Natural killer cell (primary cell): Measurements from ENCODE around the gene AATF. TPM values are rescaled to one million over a fixed set of nuclear protein-coding genes. Genes with fewer than 3 reads are reported as not detected.

ENCODE experiments used
- ATAC-seq, 3 donors: fragments of 150-1000 bp in 2 of 3; fragments of 200-7000 bp in 1 of 3; cut with Tn5 transposase; 1 replicate in 1 of 3; 2 replicates in 2 of 3; pipeline ENCODE4 v1.10.0; 2021; ENCODE audit warnings: mild to moderate bottlenecking in 2 of 3, moderate library complexity in 2 of 3
- DNase-seq, 2 donors: peaks; one replicate each; pipeline versions ENCODE4 v3.0.0 to v3.0.0-alpha.2; 2013 to 2021; ENCODE audit warnings: mixed read lengths in 1 of 2
- H3K27ac ChIP-seq: one replicate; pipeline ENCODE4 v1.5.1; 2013; ENCODE audit warnings: mild to moderate bottlenecking, low read length
- H3K27me3 ChIP-seq: one replicate; pipeline ENCODE4 v1.6.1; 2013; ENCODE audit warnings: low read length; ENCODE audit not compliant: control insufficient read depth, insufficient read depth
- H3K36me3 ChIP-seq: one replicate; pipeline ENCODE4 v1.6.1; 2013; ENCODE audit warnings: low read length; ENCODE audit not compliant: control insufficient read depth, insufficient read depth
- H3K4me1 ChIP-seq: one replicate; pipeline ENCODE4 v1.6.1; 2013; ENCODE audit warnings: low read length; ENCODE audit not compliant: control insufficient read depth, insufficient read depth
- H3K4me3 ChIP-seq: one replicate; pipeline ENCODE4 v1.5.1; 2013; ENCODE audit warnings: low read length
- H3K9me3 ChIP-seq: one replicate; pipeline ENCODE4 v1.6.1; 2013; ENCODE audit warnings: low read length; ENCODE audit not compliant: control insufficient read depth, insufficient read depth
- H3K27ac Mint-ChIP-seq, 2 donors: one replicate each; pipeline ENCODE4 v1.8.0; 2022; ENCODE audit warnings: mild to moderate bottlenecking in 2 of 2, mixed read lengths in 2 of 2, moderate library complexity in 1 of 2
- H3K27me3 Mint-ChIP-seq, 2 donors: one replicate each; pipeline ENCODE4 v1.8.0; 2022; ENCODE audit warnings: low read depth in 2 of 2, mixed read lengths in 2 of 2
- H3K36me3 Mint-ChIP-seq: one replicate; pipeline ENCODE4 v1.8.0; 2022; ENCODE audit warnings: mixed read lengths
- H3K4me1 Mint-ChIP-seq, 2 donors: one replicate each; pipeline ENCODE4 v1.8.0; 2022; ENCODE audit warnings: mixed read lengths in 2 of 2
- H3K4me3 Mint-ChIP-seq: one replicate; pipeline ENCODE4 v1.8.0; 2022; ENCODE audit warnings: mild to moderate bottlenecking, moderate library complexity, mixed read lengths
- H3K9me3 Mint-ChIP-seq, 2 donors: one replicate each; pipeline ENCODE4 v1.8.0; 2022; ENCODE audit warnings: mixed read lengths in 2 of 2
- CTCF ChIP-seq: fragments of 200-600 bp; IDR thresholded peaks from one replicate; pipeline ENCODE4 v1.8.0; 2022; ENCODE audit warnings: antibody characterized with exemption
- WGBS: methylation state at CpG from one replicate; pipeline ENCODE4 v1.1.7; 2013; ENCODE audit warnings: missing lambda C conversion rate; ENCODE audit not compliant: insufficient coverage; 5-methylcytosine and 5-hydroxymethylcytosine counted together
- intact Hi-C: fragments of 100-400 bp; cut with micrococcal nuclease; formaldehyde crosslinking; loops from one replicate; pipeline ENCODE4 v1.14.2; 2022
- total RNA-seq, 4 donors: library from RNA; stranded (reverse); fragments of 120-200 nt in 1 of 4; gene quantifications; one replicate each; pipeline versions ENCODE4 v1.2.3 to v1.2.4, GENCODE V29; 2013 to 2022

AATF gene
- total RNA-seq, 3 donors from 2014 or later (not counting 1 experiment from before 2014, with no cell fraction given) = 60.1 to 67.2 (median 63.2) TPM

- intact Hi-C loops = no loop called here
- Mint-ChIP-seq H3K27ac (no peak overlapping the region), H3K4me1 (peaks cover 0 to 5% of the 10 kb centered on the region in 2 donors), H3K4me3 (no peak overlapping the region), H3K36me3 (no peaks in the 10 kb centered on the region), H3K9me3 (no peaks in the 10 kb centered on the region), H3K27me3 (peaks cover 8 to 17% of the 10 kb centered on the region in 2 donors)
- no peaks in the 10 kb centered on the region for H3K9me3 ChIP-seq
- DNase-seq = no peak
- no peak overlapping the region for H3K4me3 ChIP-seq
- H3K4me1 ChIP-seq = no peaks in the 10 kb centered on the region
- H3K27me3 ChIP-seq = no peaks in the 10 kb centered on the region
- no peak for TF ChIP-seq CTCF
- H3K27ac ChIP-seq = no peak overlapping the region
- no peaks in the 10 kb centered on the region for H3K36me3 ChIP-seq
- WGBS = 85% methylated on average over 11 of the region's 11 CpGs
- no peak for ATAC-seq
These were observed 115.5 kb downstream of the AATF start for GRCh38 chr17:37064206-37064605.

- no peak overlapping the region for H3K27ac ChIP-seq
- no peak for TF ChIP-seq CTCF
- 94% methylated on average over 8 of the region's 8 CpGs for WGBS
- Mint-ChIP-seq H3K36me3 (no peaks in the 10 kb centered on the region), H3K27ac (no peak overlapping the region), H3K4me3 (no peak overlapping the region), H3K4me1 (peaks cover 0 to 5% of the 10 kb centered on the region in 2 donors), H3K9me3 (no peaks in the 10 kb centered on the region), H3K27me3 (peaks cover 8 to 17% of the 10 kb centered on the region in 2 donors)
- H3K4me3 ChIP-seq = no peak overlapping the region
- H3K36me3 ChIP-seq = no peaks in the 10 kb centered on the region
- intact Hi-C loops = no loop called here
- no peaks in the 10 kb centered on the region for H3K4me1 ChIP-seq
- no peaks in the 10 kb centered on the region for H3K27me3 ChIP-seq
- ATAC-seq = no peak
- H3K9me3 ChIP-seq = no peaks in the 10 kb centered on the region
- DNase-seq = no peak
These were observed 116.2 kb downstream of the AATF start for GRCh38 chr17:37064956-37065355.

GRCh38 chr17:37065486-37066321 lies 117.0 kb downstream of the AATF start:
- Mint-ChIP-seq H3K4me1 (peaks cover 0 to 5% of the 10 kb centered on the region in 2 donors), H3K4me3 (no peak overlapping the region), H3K27me3 (peaks cover 8 to 17% of the 10 kb centered on the region in 2 donors), H3K36me3 (no peaks in the 10 kb centered on the region), H3K9me3 (no peaks in the 10 kb centered on the region), H3K27ac (no peak overlapping the region)
- Histone ChIP-seq H3K4me3 (no peak overlapping the region), H3K27ac (no peak overlapping the region), H3K9me3 (no peaks in the 10 kb centered on the region), H3K36me3 (no peaks in the 10 kb centered on the region), H3K4me1 (no peaks in the 10 kb centered on the region), H3K27me3 (no peaks in the 10 kb centered on the region)
- WGBS = 75% methylated on average over 23 of the region's 23 CpGs
- ATAC-seq (no peak), DNase-seq (no peak)
- intact Hi-C loops = no loop called here
- TF ChIP-seq CTCF = no peak
